Naive B cell (primary cell): ENCODE results near the gene C1orf167. TPM values are rescaled to one million over a fixed set of nuclear protein-coding genes. Genes with fewer than 3 reads are reported as not detected.

Experiments
- ATAC-seq, 2 donors: fragments of 150-1000 bp; cut with Tn5 transposase; 2 replicates each; pipeline ENCODE4 v1.10.0; 2021; ENCODE audit warnings: low read depth in 2 of 2, mild to moderate bottlenecking in 2 of 2, moderate library complexity in 2 of 2
- DNase-seq: peaks from one replicate; pipeline ENCODE4 v3.0.0; 2022
- H3K27ac Mint-ChIP-seq, 6 donors: one replicate each; pipeline ENCODE4 v1.8.0; 2020 to 2022; ENCODE audit warnings: mild to moderate bottlenecking in 6 of 6, mixed read lengths in 6 of 6, moderate library complexity in 5 of 6, inconsistent platforms in 2 of 6
- H3K27me3 Mint-ChIP-seq, 3 donors: one replicate each; pipeline ENCODE4 v1.8.0; 2021 to 2022; ENCODE audit warnings: mixed read lengths in 3 of 3, mild to moderate bottlenecking in 1 of 3
- H3K36me3 Mint-ChIP-seq, 2 donors: one replicate each; pipeline ENCODE4 v1.8.0; 2020 to 2022; ENCODE audit warnings: mixed read lengths in 2 of 2, inconsistent platforms in 1 of 2, mild to moderate bottlenecking in 1 of 2
- H3K4me1 Mint-ChIP-seq, 3 donors: one replicate each; pipeline ENCODE4 v1.8.0; 2020 to 2022; ENCODE audit warnings: mixed read lengths in 3 of 3, inconsistent platforms in 1 of 3, mild to moderate bottlenecking in 1 of 3, moderate library complexity in 1 of 3
- H3K4me3 Mint-ChIP-seq, 8 donors: one replicate each; pipeline ENCODE4 v1.8.0; 2020 to 2022; ENCODE audit warnings: mild to moderate bottlenecking in 8 of 8, mixed read lengths in 8 of 8, moderate library complexity in 8 of 8, inconsistent platforms in 2 of 8
- H3K9me3 Mint-ChIP-seq, 7 donors: one replicate each; pipeline ENCODE4 v1.8.0; 2020 to 2022; ENCODE audit warnings: mixed read lengths in 7 of 7, mild to moderate bottlenecking in 5 of 7, inconsistent platforms in 2 of 7, moderate library complexity in 1 of 7
- polyA plus RNA-seq, 6 donors: library from polyadenylated mRNA; unstranded; fragments of 300-500 nt; fragmentation: Illumina TruSeq; gene quantifications; one replicate each; pipeline ENCODE4 v1.2.3, GENCODE V29; 2021; ENCODE audit warnings: low read depth in 6 of 6

Gene C1orf167
- polyA plus RNA-seq, 6 donors from 2014 or later: 2.9 TPM; not detected in 5

DNA sequence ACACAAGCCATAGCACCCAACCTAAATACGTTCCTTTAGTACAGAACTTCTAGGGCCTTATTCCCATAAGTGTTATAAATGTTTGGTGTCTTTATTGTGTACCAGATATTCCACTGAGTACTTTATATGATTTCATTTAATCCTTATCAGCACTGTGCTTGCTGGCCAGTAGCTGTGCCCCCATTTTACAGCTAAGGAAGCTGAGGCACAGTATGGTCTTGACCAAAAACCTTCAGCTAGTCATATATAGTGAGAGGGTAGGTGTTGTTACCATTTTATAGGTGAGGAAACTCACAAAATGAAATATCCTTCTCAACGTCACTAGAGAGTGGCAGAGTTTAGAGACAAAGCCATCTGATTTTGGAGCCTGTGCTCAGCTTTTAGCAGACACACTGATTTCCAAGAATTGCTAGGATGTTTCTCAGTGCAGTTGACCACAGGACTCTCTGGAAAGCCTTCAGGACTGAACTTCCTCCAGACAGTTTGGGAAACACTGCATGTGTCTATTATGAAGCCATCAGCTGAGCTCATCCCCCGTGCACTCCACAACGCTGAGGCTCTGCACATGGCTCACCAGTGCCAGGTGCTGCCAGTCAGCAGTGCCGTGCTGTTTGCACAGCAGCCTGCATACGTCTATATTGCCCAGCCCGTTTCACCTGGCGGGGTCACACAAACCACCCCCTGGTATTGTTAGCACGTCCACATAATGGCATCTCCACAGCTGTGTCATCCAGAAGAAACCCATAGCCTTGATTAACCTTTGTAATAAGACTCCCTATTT is 70.1 kb downstream of the C1orf167 start:
- H3K36me3 Mint-ChIP-seq: peaks cover 10 to 23% of the 10 kb centered on the region in 2 donors
- no peak overlapping the region for H3K4me3 Mint-ChIP-seq
- DNase-seq: no peak
- ATAC-seq: no peak
- H3K27me3 Mint-ChIP-seq: no peaks in the 10 kb centered on the region
- H3K4me1 Mint-ChIP-seq: peaks cover 0 to 3% (median 0%) of the 10 kb centered on the region in 3 donors
- no peaks in the 10 kb centered on the region for H3K9me3 Mint-ChIP-seq
- H3K27ac Mint-ChIP-seq: peak overlapping the region in 1 of 6 donors; percentile 15

DNA sequence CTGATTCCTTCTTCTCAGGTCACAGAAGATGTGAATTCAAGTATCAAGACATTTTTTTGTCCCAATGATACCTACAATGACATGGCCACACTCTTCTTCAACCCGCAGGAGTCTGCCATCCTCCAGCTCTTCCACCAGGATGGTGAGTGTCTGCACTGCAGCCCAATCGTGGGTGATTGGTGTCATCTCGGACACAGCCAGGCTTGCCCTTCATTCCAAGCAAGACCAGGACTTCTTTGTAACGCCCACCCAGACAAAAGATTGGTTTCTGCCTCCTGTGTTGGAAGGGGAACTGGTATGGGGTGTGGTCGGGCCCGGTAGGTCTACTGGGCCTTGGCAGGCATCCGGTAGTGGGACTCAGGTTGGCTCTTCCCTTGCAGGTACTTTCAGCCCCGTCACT is 71.5 kb downstream of the C1orf167 start:
- no peak overlapping the region for H3K4me3 Mint-ChIP-seq
- peaks cover 2 to 4% (median 2%) of the 10 kb centered on the region in 3 donors for H3K4me1 Mint-ChIP-seq
- ATAC-seq: no peak
- peak overlapping the region in 2 of 6 donors; percentile 42 to 65 for H3K27ac Mint-ChIP-seq
- H3K36me3 Mint-ChIP-seq: peaks cover 11 to 20% of the 10 kb centered on the region in 2 donors
- H3K27me3 Mint-ChIP-seq: no peaks in the 10 kb centered on the region
- DNase-seq: no peak
- H3K9me3 Mint-ChIP-seq: no peaks in the 10 kb centered on the region

DNA sequence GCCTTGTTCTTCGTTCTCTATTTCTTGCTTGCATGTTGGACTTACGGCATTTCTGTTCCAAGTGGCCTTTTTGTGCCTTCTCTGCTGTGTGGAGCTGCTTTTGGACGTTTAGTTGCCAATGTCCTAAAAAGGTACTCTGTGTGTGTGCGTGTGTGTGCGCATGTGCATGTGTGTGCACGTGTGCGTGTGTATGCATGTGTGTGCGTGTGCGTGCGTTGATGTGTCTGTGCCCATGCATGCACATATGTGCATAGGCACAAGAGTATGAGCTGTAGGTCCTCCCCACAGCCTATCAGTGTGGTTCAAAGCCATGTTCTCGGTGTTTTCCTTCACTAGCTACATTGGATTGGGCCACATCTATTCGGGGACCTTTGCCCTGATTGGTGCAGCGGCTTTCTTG is 71.9 kb downstream of the C1orf167 start:
- no peak overlapping the region for H3K4me3 Mint-ChIP-seq
- H3K27ac Mint-ChIP-seq: peak overlapping the region in 2 of 6 donors; percentile 42 to 65
- no peaks in the 10 kb centered on the region for H3K9me3 Mint-ChIP-seq
- ATAC-seq (no peak), DNase-seq (no peak)
- H3K4me1 Mint-ChIP-seq: peaks cover 2 to 8% (median 6%) of the 10 kb centered on the region in 3 donors
- H3K36me3 Mint-ChIP-seq: peaks cover 15 to 22% of the 10 kb centered on the region in 2 donors
- H3K27me3 Mint-ChIP-seq: no peaks in the 10 kb centered on the region

DNA sequence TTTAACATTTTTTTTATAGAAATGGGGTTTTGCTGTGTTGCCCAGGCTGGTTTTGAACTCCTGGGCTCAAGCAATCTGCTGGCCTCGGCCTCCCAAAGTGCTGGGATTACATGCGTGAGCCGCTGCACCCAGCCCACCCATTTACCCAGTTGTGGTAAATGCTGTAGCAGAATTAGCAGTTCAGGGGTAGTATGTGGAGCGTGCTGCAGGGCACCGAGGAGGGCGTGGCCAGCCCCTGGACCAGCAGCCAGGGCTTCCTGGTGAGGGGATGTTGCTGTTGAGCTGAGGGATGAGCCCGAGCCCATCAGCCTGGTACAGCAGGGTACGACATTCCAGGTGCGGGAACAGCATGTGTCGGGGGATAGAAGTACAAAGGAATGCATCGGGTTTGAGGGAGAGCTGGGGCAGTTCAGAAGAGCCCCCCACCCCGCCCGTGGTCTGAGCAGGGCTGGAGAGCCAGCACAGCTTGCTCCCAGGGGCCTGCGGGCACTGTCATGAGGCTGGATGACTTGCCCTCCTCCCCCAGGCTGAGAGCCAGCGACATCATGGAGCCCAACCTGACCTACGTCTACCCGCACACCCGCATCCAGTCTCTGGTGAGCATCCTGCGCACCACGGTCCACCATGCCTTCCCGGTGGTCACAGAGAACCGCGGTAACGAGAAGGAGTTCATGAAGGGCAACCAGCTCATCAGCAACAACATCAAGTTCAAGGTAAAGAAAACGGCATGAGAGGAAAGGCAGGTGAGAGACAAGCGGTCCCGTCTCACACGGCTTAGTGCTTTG is 73.6 kb downstream of the C1orf167 start:
- H3K9me3 Mint-ChIP-seq: no peaks in the 10 kb centered on the region
- ATAC-seq: no peak
- H3K4me1 Mint-ChIP-seq: peaks cover 4 to 8% (median 6%) of the 10 kb centered on the region in 3 donors
- H3K4me3 Mint-ChIP-seq: no peak overlapping the region
- peaks cover 15 to 25% of the 10 kb centered on the region in 2 donors for H3K36me3 Mint-ChIP-seq
- no peaks in the 10 kb centered on the region for H3K27me3 Mint-ChIP-seq
- H3K27ac Mint-ChIP-seq: peak overlapping the region in 2 of 6 donors; percentile 46 to 47
- DNase-seq: no peak

DNA sequence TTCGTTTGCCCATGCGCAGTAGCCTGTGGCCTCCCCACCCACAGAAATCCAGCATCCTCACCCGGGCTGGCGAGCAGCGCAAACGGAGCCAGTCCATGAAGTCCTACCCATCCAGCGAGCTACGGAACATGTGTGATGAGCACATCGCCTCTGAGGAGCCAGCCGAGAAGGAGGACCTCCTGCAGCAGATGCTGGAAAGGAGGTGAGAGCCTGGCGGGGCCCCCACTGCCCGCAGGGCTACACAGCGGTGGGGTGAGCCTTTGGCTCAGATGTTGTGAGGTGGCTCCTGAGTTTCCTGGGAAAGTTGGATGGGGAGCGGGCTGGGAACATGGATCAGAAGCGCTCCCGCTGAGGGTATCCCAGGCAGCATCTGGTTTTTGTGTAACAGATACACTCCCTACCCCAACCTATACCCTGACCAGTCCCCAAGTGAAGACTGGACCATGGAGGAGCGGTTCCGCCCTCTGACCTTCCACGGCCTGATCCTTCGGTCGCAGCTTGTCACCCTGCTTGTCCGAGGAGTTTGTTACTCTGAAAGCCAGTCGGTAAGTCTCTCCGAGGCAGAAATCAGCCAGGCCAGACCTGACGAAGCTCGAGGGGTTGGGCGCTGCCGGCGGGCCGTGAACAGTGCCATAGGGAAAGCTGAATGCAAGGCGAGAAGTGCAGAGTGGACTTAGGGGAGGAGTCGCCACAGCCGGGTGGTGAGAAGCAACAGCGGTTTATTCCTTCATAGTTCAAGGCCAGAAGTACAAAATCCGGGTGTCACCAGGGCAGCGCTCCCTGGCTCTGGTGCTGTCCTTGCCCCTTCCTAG is 75.2 kb downstream of the C1orf167 start:
- DNase-seq (no peak), ATAC-seq (no peak)
- Mint-ChIP-seq H3K4me1 (peaks cover 13 to 19% (median 14%) of the 10 kb centered on the region in 3 donors), H3K27me3 (no peaks in the 10 kb centered on the region), H3K27ac (no peak overlapping the region), H3K4me3 (no peak overlapping the region), H3K9me3 (no peaks in the 10 kb centered on the region), H3K36me3 (peaks cover 15 to 39% of the 10 kb centered on the region in 2 donors)

DNA sequence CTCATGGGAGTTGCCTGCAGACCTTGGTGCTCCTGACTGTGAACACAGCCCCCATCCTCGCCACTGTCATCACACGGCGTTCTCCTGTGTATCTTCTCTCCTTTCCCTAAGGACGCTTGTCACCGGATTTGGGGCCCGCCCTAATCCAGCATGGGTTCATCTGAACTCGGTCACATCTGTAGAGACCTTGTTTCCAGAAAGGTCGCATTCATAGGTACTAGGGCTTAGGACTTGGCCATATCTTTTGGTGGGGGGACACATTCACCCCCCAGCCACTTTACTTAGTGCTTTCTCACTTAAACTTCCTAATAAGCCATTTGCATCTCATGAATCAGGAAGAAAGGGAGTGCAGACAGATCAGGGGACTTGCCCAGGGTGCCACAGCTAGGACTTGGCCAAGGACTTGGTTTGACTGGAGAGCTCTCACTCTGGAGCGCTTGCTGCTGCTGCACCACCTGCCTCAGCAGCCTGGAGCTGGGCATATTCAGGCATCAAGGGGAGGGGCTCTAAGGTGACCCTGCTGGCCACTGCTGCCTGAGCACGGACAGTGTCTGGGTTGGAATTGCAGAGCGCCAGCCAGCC is 75.9 kb downstream of the C1orf167 start:
- ATAC-seq (no peak), DNase-seq (no peak)
- no peak overlapping the region for H3K27ac Mint-ChIP-seq
- peaks cover 19 to 26% (median 21%) of the 10 kb centered on the region in 3 donors for H3K4me1 Mint-ChIP-seq
- no peaks in the 10 kb centered on the region for H3K9me3 Mint-ChIP-seq
- peaks cover 10 to 39% of the 10 kb centered on the region in 2 donors for H3K36me3 Mint-ChIP-seq
- H3K4me3 Mint-ChIP-seq: peak overlapping the region in 1 of 8 donors; percentile 59
- no peaks in the 10 kb centered on the region for H3K27me3 Mint-ChIP-seq

DNA sequence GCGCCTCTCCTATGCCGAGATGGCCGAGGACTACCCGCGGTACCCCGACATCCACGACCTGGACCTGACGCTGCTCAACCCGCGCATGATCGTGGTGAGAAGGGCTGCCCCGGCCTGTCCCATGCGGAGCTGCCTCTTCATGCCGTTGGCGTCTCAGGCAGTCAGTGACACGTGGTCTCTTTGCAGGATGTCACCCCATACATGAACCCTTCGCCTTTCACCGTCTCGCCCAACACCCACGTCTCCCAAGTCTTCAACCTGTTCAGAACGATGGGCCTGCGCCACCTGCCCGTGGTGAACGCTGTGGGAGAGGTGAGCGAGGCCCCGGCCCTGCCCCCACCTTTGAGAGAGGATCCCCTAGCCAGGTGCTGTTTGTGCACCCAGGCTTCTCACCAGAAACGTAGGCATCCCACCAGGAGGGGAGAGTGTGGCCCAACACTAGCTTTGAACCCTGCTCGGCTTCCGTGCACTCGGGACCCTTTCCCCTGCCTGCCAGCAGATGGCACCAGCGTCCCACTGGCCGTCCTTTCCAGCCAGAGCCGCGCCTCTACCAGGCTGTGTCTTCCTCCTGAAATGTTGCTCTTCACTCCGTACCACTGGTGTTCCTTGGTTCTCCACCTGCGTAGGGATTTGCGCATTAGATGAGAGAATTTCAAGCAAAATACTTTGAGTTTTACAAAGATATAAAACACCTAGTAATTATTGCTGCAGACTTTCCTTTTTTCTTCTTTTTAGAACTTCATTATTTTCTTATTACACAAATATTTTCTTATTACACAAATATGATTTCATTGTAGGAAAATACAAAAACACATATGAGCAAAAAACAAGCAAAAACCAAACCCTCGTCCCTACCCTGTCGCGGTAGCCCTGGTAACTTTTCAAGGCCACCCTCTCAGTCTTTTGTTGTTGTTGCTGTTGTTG is 76.6 kb downstream of the C1orf167 start:
- H3K27me3 Mint-ChIP-seq: no peaks in the 10 kb centered on the region
- H3K9me3 Mint-ChIP-seq: no peaks in the 10 kb centered on the region
- H3K36me3 Mint-ChIP-seq: peaks cover 10 to 37% of the 10 kb centered on the region in 2 donors
- peak overlapping the region in 2 of 6 donors; percentile 66 to 87 for H3K27ac Mint-ChIP-seq
- ATAC-seq (peak; percentile 78 to 86), DNase-seq (peak; percentile 65)
- peak overlapping the region in 2 of 8 donors; percentile 29 to 59 for H3K4me3 Mint-ChIP-seq
- peaks cover 26 to 33% (median 28%) of the 10 kb centered on the region in 3 donors for H3K4me1 Mint-ChIP-seq

Other genes starting within 250 kb of the C1orf167 start
- 1 to 10 TPM; 5.8 to 10.0 (median 6.6) TPM for gene FBXO2, start 107.8 kb upstream of the C1orf167 start, polyA plus RNA-seq
- 10 to 100 TPM in 4 of 6 donors, 1 to 10 TPM in 2; 7.0 to 15.2 (median 11.2) TPM for gene FBXO44, start 107.3 kb upstream of the C1orf167 start, polyA plus RNA-seq
- 10 to 100 TPM; 14.1 to 28.6 (median 17.8) TPM for gene FBXO6, start 98.0 kb upstream of the C1orf167 start, polyA plus RNA-seq
- gene MAD2L2, start 81.0 kb upstream of the C1orf167 start, polyA plus RNA-seq: 10 to 100 TPM; 43.6 to 75.4 (median 56.2) TPM
- under 1 TPM in 5 of 6 donors, not detected in 1; 0.04 to 0.09 (median 0.09) TPM for gene DRAXIN, start 70.5 kb upstream of the C1orf167 start, polyA plus RNA-seq
- gene AGTRAP, start 26.1 kb upstream of the C1orf167 start, polyA plus RNA-seq: 10 to 100 TPM; 37.7 to 51.6 (median 46.5) TPM
- gene MTHFR, start 43.8 kb downstream of the C1orf167 start, polyA plus RNA-seq: 10 to 100 TPM in 5 of 6 donors, 1 to 10 TPM in 1; 8.8 to 26.8 (median 18.9) TPM
- gene CLCN6, start 44.0 kb downstream of the C1orf167 start, polyA plus RNA-seq: 10 to 100 TPM in 2 of 6 donors, 1 to 10 TPM in 4; 1.9 to 19.0 (median 9.1) TPM
- not detected for gene NPPA, start 85.6 kb downstream of the C1orf167 start, polyA plus RNA-seq
- gene NPPB, start 96.8 kb downstream of the C1orf167 start, polyA plus RNA-seq: not detected
- 10 to 100 TPM; 36.9 to 70.6 (median 62.5) TPM for gene KIAA2013, start 164.2 kb downstream of the C1orf167 start, polyA plus RNA-seq
- 10 to 100 TPM in 1 of 6 donors, 1 to 10 TPM in 5; 4.9 to 10.4 (median 6.6) TPM for gene PLOD1, start 172.5 kb downstream of the C1orf167 start, polyA plus RNA-seq
- 10 to 100 TPM; 27.5 to 39.9 (median 35.9) TPM for gene MFN2, start 218.3 kb downstream of the C1orf167 start, polyA plus RNA-seq